ENCODE data around the gene CSNK1D.

DNA sequence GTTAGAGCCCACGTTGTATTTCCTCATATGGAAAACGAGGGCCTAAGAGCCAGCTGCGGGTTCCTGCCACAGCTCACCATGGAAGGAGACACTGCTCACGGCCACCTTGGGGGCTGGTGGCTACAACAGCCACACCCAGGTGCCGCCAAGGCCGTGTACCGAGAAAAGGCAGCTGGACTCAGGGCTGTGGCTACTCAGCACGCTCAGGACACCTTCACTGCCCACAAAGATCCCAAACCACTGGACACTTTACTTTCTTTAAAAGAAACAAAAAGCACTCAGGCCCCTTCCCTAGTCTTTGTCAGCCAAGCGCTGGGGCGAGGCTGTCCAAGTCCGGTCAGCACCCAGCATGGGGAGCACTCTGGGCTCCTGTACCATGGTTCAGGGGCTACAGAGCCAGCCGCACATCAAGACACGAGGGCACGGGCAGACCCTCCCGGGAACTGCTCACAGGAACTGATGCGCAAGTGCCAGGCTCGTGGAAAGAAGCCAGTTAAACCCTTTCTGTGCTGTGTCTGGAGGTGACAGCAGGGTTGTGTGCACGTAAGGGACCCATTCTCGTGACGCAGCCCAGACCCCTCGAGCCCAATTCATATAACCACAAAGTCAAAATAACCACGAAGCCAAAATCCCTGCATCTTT lies 26.2 kb downstream of the CSNK1D start:
- no peak; the same call in 1 of the 2 replicates for TF ChIP-seq POLR2AphosphoS5 (IDR thresholded peaks at IDR 0.05; ENCODE audit: low read depth, low read length)
- TF ChIP-seq, protein P1, sequence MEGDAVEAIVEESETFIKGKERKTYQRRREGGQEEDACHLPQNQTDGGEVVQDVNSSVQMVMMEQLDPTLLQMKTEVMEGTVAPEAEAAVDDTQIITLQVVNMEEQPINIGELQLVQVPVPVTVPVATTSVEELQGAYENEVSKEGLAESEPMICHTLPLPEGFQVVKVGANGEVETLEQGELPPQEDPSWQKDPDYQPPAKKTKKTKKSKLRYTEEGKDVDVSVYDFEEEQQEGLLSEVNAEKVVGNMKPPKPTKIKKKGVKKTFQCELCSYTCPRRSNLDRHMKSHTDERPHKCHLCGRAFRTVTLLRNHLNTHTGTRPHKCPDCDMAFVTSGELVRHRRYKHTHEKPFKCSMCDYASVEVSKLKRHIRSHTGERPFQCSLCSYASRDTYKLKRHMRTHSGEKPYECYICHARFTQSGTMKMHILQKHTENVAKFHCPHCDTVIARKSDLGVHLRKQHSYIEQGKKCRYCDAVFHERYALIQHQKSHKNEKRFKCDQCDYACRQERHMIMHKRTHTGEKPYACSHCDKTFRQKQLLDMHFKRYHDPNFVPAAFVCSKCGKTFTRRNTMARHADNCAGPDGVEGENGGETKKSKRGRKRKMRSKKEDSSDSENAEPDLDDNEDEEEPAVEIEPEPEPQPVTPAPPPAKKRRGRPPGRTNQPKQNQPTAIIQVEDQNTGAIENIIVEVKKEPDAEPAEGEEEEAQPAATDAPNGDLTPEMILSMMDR (IDR thresholded peaks at IDR 0.05): no peak
- no peak for TF ChIP-seq TCF7L2 (IDR thresholded peaks at IDR 0.05; ENCODE audit: low read depth, low read length)
- no peak for TF ChIP-seq SIN3A (IDR thresholded peaks at IDR 0.05; ENCODE audit: borderline replicate concordance, insufficient read depth, low read depth, low read length)
- TF ChIP-seq, protein P2, sequence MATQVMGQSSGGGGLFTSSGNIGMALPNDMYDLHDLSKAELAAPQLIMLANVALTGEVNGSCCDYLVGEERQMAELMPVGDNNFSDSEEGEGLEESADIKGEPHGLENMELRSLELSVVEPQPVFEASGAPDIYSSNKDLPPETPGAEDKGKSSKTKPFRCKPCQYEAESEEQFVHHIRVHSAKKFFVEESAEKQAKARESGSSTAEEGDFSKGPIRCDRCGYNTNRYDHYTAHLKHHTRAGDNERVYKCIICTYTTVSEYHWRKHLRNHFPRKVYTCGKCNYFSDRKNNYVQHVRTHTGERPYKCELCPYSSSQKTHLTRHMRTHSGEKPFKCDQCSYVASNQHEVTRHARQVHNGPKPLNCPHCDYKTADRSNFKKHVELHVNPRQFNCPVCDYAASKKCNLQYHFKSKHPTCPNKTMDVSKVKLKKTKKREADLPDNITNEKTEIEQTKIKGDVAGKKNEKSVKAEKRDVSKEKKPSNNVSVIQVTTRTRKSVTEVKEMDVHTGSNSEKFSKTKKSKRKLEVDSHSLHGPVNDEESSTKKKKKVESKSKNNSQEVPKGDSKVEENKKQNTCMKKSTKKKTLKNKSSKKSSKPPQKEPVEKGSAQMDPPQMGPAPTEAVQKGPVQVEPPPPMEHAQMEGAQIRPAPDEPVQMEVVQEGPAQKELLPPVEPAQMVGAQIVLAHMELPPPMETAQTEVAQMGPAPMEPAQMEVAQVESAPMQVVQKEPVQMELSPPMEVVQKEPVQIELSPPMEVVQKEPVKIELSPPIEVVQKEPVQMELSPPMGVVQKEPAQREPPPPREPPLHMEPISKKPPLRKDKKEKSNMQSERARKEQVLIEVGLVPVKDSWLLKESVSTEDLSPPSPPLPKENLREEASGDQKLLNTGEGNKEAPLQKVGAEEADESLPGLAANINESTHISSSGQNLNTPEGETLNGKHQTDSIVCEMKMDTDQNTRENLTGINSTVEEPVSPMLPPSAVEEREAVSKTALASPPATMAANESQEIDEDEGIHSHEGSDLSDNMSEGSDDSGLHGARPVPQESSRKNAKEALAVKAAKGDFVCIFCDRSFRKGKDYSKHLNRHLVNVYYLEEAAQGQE (IDR thresholded peaks at IDR 0.05; ENCODE audit: insufficient read depth in 1 of 2, low read depth in 2 of 2, low read length in 1 of 2): no peak

Measured in Panc1 (cell line).